Retinal pigment epithelial cell (primary cell): ENCODE data around the gene RSL24D1.
A peak's percentile ranks its signal among the peaks of the same experiment; 100 is the strongest.

Source experiments
- DNase-seq: peaks from one replicate; pipeline ENCODE4 v3.0.0-alpha.2; 2010; ENCODE audit warnings: low read depth
- H3K4me3 ChIP-seq: 2 replicates; pipeline ENCODE4 v1.5.1; 2011; ENCODE audit warnings: mild to moderate bottlenecking, low read length, control low read depth, moderate library complexity
- CTCF ChIP-seq: conservative IDR thresholded peaks from 2 replicates; pipeline ENCODE4 v1.5.1; 2011; ENCODE audit warnings: low read depth, low read length, control low read depth, inconsistent platforms

RSL24D1 gene

GRCh38 chr15:55194256-55194655, 2.5 kb downstream of the RSL24D1 start:
- no peak for TF ChIP-seq CTCF
- no peak overlapping the region for H3K4me3 ChIP-seq
- no peak for DNase-seq

- H3K4me3 ChIP-seq: no peak overlapping the region
- DNase-seq: no peak
- no peak for TF ChIP-seq CTCF
Measured at GRCh38 chr15:55186331-55186730, 10.4 kb downstream of the RSL24D1 start.

GRCh38 chr15:55183679-55184078, 13.1 kb downstream of the RSL24D1 start:
- no peak for TF ChIP-seq CTCF
- no peak for DNase-seq
- H3K4me3 ChIP-seq: no peak overlapping the region

- no peak for TF ChIP-seq CTCF
- no peak overlapping the region for H3K4me3 ChIP-seq
- no peak for DNase-seq
Measured at GRCh38 chr15:55179141-55179540, 17.6 kb downstream of the RSL24D1 start.

GRCh38 chr15:55170361-55170760, 26.4 kb downstream of the RSL24D1 start:
- TF ChIP-seq CTCF: no peak
- no peak for DNase-seq

GRCh38 chr15:55168350-55168974, 28.3 kb downstream of the RSL24D1 start:
- no peak overlapping the region for H3K4me3 ChIP-seq
- peak; percentile 32 for DNase-seq
- peak; percentile 91 for TF ChIP-seq CTCF

More at GRCh38 chr15:55170361-55170760, 26.4 kb downstream of the RSL24D1 start:
- H3K4me3 ChIP-seq: no peak overlapping the region

GRCh38 chr15:55164284-55164683, 32.5 kb downstream of the RSL24D1 start:
- TF ChIP-seq CTCF: no peak
- no peak for DNase-seq
- no peak overlapping the region for H3K4me3 ChIP-seq
